Tibial artery (tissue), 4 donors: Measurements from ENCODE around the gene CFAP299.

ENCODE experiments used
- DNase-seq, 2 donors: peaks; one replicate each; pipeline ENCODE4 v3.0.0-alpha.2; 2019
- H3K27ac ChIP-seq, 2 donors: fragments of 200-600 bp; sonication (generic) in 1 of 2; 1 replicate in 1 of 2; 2 replicates in 1 of 2; pipeline ENCODE4 v1.5.1; 2018 to 2019; ENCODE audit warnings: mild to moderate bottlenecking in 1 of 2
- H3K27me3 ChIP-seq, 2 donors: fragments of 200-600 bp; sonication (generic) in 1 of 2; one replicate each; pipeline versions ENCODE4 v1.5.1 to v1.6.0; 2016 to 2019
- H3K36me3 ChIP-seq, 3 donors: fragments of 200-600 bp; sonication (generic) in 2 of 3; one replicate each; pipeline ENCODE4 v1.5.1; 2016 to 2019; ENCODE audit warnings: mild to moderate bottlenecking in 2 of 3
- H3K4me1 ChIP-seq, 4 donors: fragments of 200-600 bp; sonication (generic) in 2 of 4; 1 replicate in 3 of 4; 2 replicates in 1 of 4; pipeline ENCODE4 v1.5.1; 2016 to 2019
- H3K4me3 ChIP-seq, 2 donors: fragments of 200-600 bp; sonication (generic) in 1 of 2; 1 replicate in 1 of 2; 2 replicates in 1 of 2; pipeline ENCODE4 v1.5.1; 2018 to 2019; ENCODE audit warnings: mild to moderate bottlenecking in 2 of 2
- H3K9me3 ChIP-seq, 3 donors: fragments of 200-600 bp; sonication (generic) in 1 of 3; one replicate each; pipeline ENCODE4 v1.5.1; 2016 to 2019
- intact Hi-C: fragments of 100-400 bp; cut with DNase I; formaldehyde crosslinking; loops from one replicate; pipeline ENCODE4 v1.15.0; 2023; ENCODE audit warnings: low total_unique reads
- TF ChIP-seq, protein P1 (sequence below), 2 experiments: fragments of 200-600 bp in 1 of 2; fragments of 450-650 bp in 1 of 2; IDR thresholded peaks; one replicate each; pipeline ENCODE4 v1.5.1; 2017 to 2019; ENCODE audit warnings: antibody characterized with exemption in 2 of 2, mild to moderate bottlenecking in 1 of 2, moderate library complexity in 1 of 2

The CFAP299 gene

DNA sequence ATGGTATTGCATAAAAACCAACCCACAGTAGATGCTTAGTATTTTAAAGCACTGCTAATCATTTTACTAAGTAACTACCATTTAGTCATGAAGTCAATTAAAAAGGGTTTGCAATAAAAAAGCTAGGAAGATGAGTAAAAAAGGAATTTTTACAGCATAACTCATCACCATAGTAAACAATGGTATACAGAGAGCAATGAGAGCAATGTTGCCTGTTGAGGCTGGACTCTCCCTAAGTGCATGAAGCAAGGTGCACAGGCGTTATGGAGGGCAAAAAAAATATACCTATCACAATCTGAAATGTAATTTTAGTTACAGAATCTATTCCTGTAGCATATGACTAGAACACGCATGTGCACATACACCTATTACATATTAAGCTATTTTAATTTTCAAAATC, 565.4 kb downstream of the CFAP299 start:
- Histone ChIP-seq H3K4me3 (no peak overlapping the region), H3K36me3 (no peaks in the 10 kb centered on the region), H3K27ac (no peak overlapping the region), H3K9me3 (no peaks in the 10 kb centered on the region), H3K27me3 (no peaks in the 10 kb centered on the region), H3K4me1 (no peaks in the 10 kb centered on the region)
- intact Hi-C loops = no loop called here
- TF ChIP-seq, protein P1, sequence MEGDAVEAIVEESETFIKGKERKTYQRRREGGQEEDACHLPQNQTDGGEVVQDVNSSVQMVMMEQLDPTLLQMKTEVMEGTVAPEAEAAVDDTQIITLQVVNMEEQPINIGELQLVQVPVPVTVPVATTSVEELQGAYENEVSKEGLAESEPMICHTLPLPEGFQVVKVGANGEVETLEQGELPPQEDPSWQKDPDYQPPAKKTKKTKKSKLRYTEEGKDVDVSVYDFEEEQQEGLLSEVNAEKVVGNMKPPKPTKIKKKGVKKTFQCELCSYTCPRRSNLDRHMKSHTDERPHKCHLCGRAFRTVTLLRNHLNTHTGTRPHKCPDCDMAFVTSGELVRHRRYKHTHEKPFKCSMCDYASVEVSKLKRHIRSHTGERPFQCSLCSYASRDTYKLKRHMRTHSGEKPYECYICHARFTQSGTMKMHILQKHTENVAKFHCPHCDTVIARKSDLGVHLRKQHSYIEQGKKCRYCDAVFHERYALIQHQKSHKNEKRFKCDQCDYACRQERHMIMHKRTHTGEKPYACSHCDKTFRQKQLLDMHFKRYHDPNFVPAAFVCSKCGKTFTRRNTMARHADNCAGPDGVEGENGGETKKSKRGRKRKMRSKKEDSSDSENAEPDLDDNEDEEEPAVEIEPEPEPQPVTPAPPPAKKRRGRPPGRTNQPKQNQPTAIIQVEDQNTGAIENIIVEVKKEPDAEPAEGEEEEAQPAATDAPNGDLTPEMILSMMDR (IDR thresholded peaks at IDR 0.05) = no peak
- no peak for DNase-seq

DNA sequence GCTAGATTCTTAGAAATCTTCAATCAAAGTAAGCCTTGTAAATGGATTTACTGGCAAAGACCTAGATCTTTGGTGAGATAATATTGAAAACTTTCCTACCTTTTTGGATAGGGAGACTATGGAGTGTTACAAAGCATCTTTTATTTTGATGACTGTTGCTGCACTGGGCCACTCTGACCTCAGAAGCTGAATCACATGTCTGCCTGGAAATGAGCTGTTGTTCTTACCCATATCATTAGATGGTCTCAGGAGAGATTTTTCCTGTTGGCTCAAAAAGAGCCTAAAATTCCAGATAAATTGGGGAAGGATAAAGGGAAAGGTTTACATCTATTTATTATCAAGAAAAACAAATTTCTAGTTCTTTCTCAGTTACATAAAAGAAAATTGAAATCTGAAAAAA, 567.5 kb downstream of the CFAP299 start:
- intact Hi-C loops = no loop called here
- no peak overlapping the region for H3K4me3 ChIP-seq
- no peaks in the 10 kb centered on the region for H3K36me3 ChIP-seq
- no peaks in the 10 kb centered on the region for H3K27me3 ChIP-seq
- no peaks in the 10 kb centered on the region for H3K4me1 ChIP-seq
- H3K9me3 ChIP-seq = peaks cover 0 to 6% (median 0%) of the 10 kb centered on the region in 3 donors
- TF ChIP-seq, protein P1 (IDR thresholded peaks at IDR 0.05) = no peak
- no peak overlapping the region for H3K27ac ChIP-seq
- DNase-seq = no peak

DNA sequence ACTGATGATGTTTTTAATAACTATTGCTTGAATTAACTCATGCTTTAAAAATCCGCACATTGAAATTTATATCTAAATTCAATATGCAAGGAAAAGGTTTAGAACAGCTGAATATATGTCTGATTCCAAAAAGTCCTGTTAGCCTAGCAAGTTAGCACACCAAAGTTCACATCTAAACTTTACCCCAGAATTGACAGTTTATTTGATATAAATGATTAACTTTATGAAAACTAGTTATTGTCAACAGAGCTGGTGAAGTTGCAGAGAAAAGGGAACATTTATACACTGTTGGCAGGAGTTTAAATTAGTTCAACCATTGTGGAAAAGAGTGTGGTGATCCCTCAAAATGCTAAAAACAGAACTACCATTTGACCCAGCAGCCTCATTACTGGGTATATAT, 574.4 kb downstream of the CFAP299 start:
- intact Hi-C loops = no loop called here
- H3K27ac ChIP-seq = no peak overlapping the region

DNA sequence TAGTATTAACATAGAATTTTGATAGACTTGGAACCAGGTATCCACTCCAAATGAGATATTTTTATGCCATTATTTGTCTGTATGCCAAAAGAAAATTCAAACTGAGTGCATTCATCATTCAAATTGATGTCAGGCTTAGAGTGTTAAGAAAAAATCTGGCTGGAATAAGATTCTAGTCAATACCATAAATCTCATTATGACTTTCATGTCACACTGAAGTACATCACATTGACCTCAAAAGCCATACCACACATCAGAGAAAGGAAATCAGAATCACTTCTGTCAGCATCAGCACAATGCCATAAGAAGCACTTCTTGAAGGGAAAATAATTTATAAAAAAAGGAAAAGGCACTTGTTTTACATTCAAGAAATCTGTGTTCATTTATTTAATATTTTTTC, 575.9 kb downstream of the CFAP299 start:
- no peaks in the 10 kb centered on the region for H3K36me3 ChIP-seq
- no peaks in the 10 kb centered on the region for H3K27me3 ChIP-seq
- H3K9me3 ChIP-seq = peaks cover 0 to 6% (median 0%) of the 10 kb centered on the region in 3 donors
- DNase-seq = no peak
- intact Hi-C loops = no loop called here
- no peak overlapping the region for H3K4me3 ChIP-seq
- no peak overlapping the region for H3K27ac ChIP-seq
- H3K4me1 ChIP-seq = no peaks in the 10 kb centered on the region
- TF ChIP-seq, protein P1 (IDR thresholded peaks at IDR 0.05) = no peak

More for the DNA sequence above, 574.4 kb downstream of the CFAP299 start:
- Histone ChIP-seq H3K4me1 (no peaks in the 10 kb centered on the region), H3K4me3 (no peak overlapping the region), H3K27me3 (no peaks in the 10 kb centered on the region), H3K36me3 (no peaks in the 10 kb centered on the region), H3K9me3 (peaks cover 0 to 6% (median 0%) of the 10 kb centered on the region in 3 donors)
- TF ChIP-seq, protein P1 (IDR thresholded peaks at IDR 0.05) = no peak
- no peak for DNase-seq

DNA sequence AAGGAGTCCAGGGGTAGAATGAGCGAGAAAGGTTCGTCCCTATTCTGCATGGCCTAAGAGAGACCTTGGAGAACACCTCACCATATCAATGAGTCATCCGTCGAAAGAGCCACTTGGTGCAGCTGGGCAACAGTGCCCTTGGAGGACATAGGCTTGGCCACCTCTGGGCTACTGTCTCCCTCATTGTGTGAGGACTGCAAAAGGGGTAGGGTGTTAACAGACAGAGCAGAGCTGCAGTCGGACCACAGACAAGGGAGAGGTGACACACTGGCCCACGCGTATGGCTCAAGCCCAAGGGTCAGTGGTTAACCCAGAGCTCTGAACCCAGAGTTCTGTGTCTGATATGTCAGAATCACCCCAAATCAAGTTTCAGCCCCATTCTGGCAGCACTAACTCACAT, 576.8 kb downstream of the CFAP299 start:
- H3K36me3 ChIP-seq = no peaks in the 10 kb centered on the region
- peaks cover 0 to 2% (median 0%) of the 10 kb centered on the region in 3 donors for H3K9me3 ChIP-seq
- H3K27ac ChIP-seq = no peak overlapping the region
- no peaks in the 10 kb centered on the region for H3K4me1 ChIP-seq
- intact Hi-C loops = no loop called here
- no peaks in the 10 kb centered on the region for H3K27me3 ChIP-seq
- TF ChIP-seq, protein P1 (IDR thresholded peaks at IDR 0.05) = no peak
- no peak overlapping the region for H3K4me3 ChIP-seq
- DNase-seq = peak in 1 of 2 donors; percentile 62

DNA sequence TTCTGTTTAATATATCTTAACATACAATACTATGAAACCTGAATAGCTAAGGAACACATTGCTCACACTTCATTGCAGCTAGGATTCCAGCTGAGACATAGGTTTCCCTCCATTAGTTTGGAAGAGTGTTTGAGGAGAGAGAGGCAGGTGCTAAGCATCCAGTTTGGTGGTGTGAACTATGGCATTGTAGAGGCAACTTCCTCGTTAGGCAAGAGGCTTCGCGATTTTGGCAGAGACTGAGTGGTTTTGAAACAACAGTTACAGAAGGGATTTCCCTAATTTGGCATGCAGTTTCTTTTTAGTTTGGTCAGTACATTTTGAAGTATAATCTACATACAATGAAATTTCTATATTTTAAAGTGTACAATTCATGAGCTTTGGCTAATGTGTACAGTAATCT, 577.9 kb downstream of the CFAP299 start:
- Histone ChIP-seq H3K9me3 (no peaks in the 10 kb centered on the region), H3K4me3 (no peak overlapping the region), H3K27ac (no peak overlapping the region), H3K4me1 (no peaks in the 10 kb centered on the region), H3K36me3 (no peaks in the 10 kb centered on the region), H3K27me3 (no peaks in the 10 kb centered on the region)
- intact Hi-C loops = no loop called here
- DNase-seq = no peak
- TF ChIP-seq, protein P1 (IDR thresholded peaks at IDR 0.05) = no peak
